ENCODE measurements around the gene TENM3.

The TENM3 gene

DNA sequence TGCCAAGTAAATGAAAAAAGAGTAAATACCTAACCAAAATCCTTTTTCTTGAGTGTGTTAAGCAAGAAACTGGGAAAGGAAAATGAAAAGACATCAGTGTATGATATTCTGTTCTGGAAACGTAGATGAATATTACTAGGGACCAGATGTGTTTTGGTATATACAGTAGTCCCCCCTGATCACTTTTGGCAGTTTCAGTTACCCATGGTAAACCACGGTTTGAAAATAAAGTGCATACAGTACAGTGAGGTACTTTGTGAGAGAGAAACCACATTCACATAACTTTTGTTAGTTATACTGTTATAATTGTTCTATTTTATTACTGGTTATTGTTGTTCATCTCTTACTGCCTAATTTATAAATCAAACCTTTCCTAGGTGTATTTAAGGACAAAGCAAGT is 250.9 kb downstream of the TENM3 start:
- no peak for TF ChIP-seq CTCF (IDR thresholded peaks at IDR 0.05; ENCODE audit: control extremely low read depth, extremely low read depth, low read depth, missing control alignments)
- CTCF ChIA-PET, result no interaction called here
- DNase-seq (ENCODE audit: extremely low spot score), result no peak
- POLR2A ChIA-PET, result no interaction called here

GRCh38 chr4:182495031-182495430 is 251.8 kb downstream of the TENM3 start:
- no peak for DNase-seq (ENCODE audit: extremely low spot score)
- CTCF ChIA-PET, result interaction anchor here (1.1 to 1.3 kb wide), 3 partner anchors 8 to 44 kb away, joined by 3 to 5 read pairs (median 5); no protein-coding TSS in a partner anchor
- TF ChIP-seq CTCF (IDR thresholded peaks at IDR 0.05; ENCODE audit: control extremely low read depth, extremely low read depth, low read depth, missing control alignments), result no peak
- POLR2A ChIA-PET, result no interaction called here

GRCh38 chr4:182495645-182496385 is 252.6 kb downstream of the TENM3 start:
- ChIA-PET POLR2A (no interaction called here), CTCF (interaction anchor here (0.9 to 1.7 kb wide), 5 partner anchors 9 to 971 kb away, joined by 3 to 5 read pairs (median 5); no protein-coding TSS in a partner anchor)
- TF ChIP-seq CTCF (IDR thresholded peaks at IDR 0.05; ENCODE audit: control extremely low read depth, extremely low read depth, low read depth, missing control alignments), result no peak
- DNase-seq (ENCODE audit: extremely low spot score), result no peak

- TF ChIP-seq CTCF (IDR thresholded peaks at IDR 0.05; ENCODE audit: control extremely low read depth, extremely low read depth, low read depth, missing control alignments), result no peak
- CTCF ChIA-PET, result interaction anchor here (0.9 to 1.7 kb wide), 2 partner anchors 10 to 971 kb away, joined by 3 to 5 read pairs; no protein-coding TSS in a partner anchor
- POLR2A ChIA-PET, result no interaction called here
- DNase-seq (ENCODE audit: extremely low spot score), result no peak
Observed at GRCh38 chr4:182496408-182496807, 253.2 kb downstream of the TENM3 start.

- POLR2A ChIA-PET, result no interaction called here
- no peak for TF ChIP-seq CTCF (IDR thresholded peaks at IDR 0.05; ENCODE audit: control extremely low read depth, extremely low read depth, low read depth, missing control alignments)
- CTCF ChIA-PET, result no interaction called here
- no peak for DNase-seq (ENCODE audit: extremely low spot score)
Observed at GRCh38 chr4:182502064-182502463, 258.9 kb downstream of the TENM3 start.

- TF ChIP-seq CTCF (IDR thresholded peaks at IDR 0.05; ENCODE audit: control extremely low read depth, extremely low read depth, low read depth, missing control alignments), result no peak
Observed at GRCh38 chr4:182504463-182504862, 261.3 kb downstream of the TENM3 start.

More at GRCh38 chr4:182504463-182504862, 261.3 kb downstream of the TENM3 start:
- POLR2A ChIA-PET, result no interaction called here
- no peak for DNase-seq (ENCODE audit: extremely low spot score)
- CTCF ChIA-PET, result no interaction called here

All from GM10248 (cell line).